ENCODE results near the gene ZNF213. TPM values are rescaled to one million over a fixed set of nuclear protein-coding genes. Genes with fewer than 3 reads are reported as not detected.

Gene ZNF213
- total RNA-seq, 1 donor = 8.0 TPM

DNA sequence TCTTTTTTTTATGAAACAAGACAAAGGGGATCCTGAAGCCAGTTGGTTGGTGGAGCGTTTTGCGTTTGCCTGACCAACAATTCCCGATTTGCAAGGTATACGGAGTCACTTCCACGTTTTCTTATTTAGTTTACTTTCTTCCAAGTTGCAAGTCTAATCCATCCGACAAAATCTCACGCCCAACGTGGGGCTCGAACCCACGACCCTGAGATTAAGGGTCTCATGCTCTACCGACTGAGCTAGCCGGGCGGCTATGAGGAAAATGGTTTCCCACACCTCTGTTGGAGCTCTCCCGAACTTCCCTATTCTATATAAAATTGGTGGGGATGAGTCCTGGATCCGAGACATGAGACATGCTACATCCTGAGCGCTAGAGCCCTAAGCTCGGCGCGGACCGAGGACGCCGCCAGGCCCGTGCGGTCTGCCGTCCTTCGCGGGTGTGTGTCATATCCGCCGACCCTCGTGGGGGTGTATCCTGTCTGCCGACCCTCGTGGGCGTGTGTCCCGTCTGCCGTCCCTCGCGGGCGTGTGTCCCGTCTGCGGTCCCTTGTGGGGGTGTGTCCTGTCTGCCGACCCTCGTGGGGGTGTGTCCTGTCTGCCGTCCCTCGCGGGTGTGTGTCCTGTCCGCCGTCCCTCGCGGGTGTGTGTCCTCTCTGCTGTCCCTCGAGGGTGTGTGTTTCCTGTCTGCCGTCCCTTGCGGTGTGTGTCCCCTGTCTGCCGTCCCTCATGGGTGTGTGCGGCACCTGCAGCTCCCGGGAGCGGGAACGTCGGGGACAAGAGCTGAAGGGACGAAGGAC is 22.6 kb downstream of the ZNF213 start:
- Histone ChIP-seq H4K20me1 (ENCODE audit: insufficient read depth, low read length) (no peaks in the 10 kb centered on the region), H2AFZ (ENCODE audit: low read length) (peak overlapping the region; percentile 86), H3K4me2 (ENCODE audit: insufficient read depth, low read length) (peak overlapping the region; percentile 95), H3K27me3 (ENCODE audit: insufficient read depth, low read length) (no peaks in the 10 kb centered on the region), H3K4me1 (ENCODE audit: insufficient read depth, low read length) (peaks cover 10% of the 10 kb centered on the region), H3K36me3 (ENCODE audit: insufficient read depth, low read length) (no peaks in the 10 kb centered on the region), H3K79me2 (ENCODE audit: insufficient read depth, low read length) (no peaks in the 10 kb centered on the region), H3K9me3 (ENCODE audit: low read depth, low read length) (no peaks in the 10 kb centered on the region), H3K27ac (ENCODE audit: low read depth, low read length) (peak overlapping the region; percentile 28), H3K4me3 (ENCODE audit: insufficient read depth, low read length) (peak overlapping the region; percentile 89)
- TF ChIP-seq CTCF (IDR thresholded peaks at IDR 0.05; ENCODE audit: extremely low read depth, low read depth, low read length) = no peak
- peak; percentile 94 for DNase-seq (ENCODE audit: insufficient read length, low spot score, missing footprints)

GRCh38 chr16:3158026-3158509 is 23.2 kb downstream of the ZNF213 start:
- H4K20me1 ChIP-seq (ENCODE audit: insufficient read depth, low read length) = no peaks in the 10 kb centered on the region
- DNase-seq (ENCODE audit: insufficient read length, low spot score, missing footprints) = peak; percentile 92
- no peak for TF ChIP-seq CTCF (IDR thresholded peaks at IDR 0.05; ENCODE audit: extremely low read depth, low read depth, low read length)

DNA sequence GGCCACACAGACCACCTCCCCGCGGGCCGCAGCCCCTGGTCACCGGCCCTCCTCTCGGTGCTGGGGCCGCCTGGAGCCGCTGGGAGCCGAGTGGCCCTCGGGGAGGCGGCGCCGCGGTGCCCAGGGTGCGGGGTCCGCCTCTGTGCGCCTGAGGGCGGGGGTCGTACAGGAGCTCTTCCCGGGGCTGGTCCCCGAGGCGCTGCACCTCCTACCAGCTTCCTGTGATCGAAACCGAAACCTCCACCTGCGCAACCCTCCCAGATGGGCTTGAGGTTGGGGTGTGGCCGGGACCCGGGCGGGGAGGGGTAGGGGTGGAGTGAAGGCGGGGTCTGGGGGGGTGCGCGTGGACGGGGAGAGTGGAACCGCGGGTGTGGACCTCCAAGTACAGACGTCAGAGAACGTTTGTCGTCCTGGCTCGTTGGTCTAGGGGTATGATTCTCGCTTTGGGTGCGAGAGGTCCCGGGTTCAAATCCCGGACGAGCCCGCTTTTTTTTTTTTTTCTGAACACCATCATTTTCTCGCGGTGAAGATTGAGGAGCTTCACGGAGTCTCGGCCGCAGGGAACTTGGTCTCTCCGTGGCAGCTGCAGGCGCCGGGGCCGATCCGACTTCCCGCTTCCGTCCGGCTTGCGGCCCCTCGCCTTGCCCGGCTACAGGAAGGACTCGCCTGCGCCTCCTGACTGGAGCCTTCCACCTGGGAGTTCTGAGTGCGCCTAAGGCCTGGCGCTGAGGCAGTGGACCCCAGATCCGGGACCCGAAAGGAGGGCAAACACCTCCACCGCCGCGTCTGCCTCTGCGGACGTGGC is 23.9 kb downstream of the ZNF213 start:
- H3K4me3 ChIP-seq (ENCODE audit: insufficient read depth, low read length) = peak overlapping the region; percentile 89
- H2AFZ ChIP-seq (ENCODE audit: low read length) = peak overlapping the region; percentile 98
- no peak for TF ChIP-seq CTCF (IDR thresholded peaks at IDR 0.05; ENCODE audit: extremely low read depth, low read depth, low read length)
- H3K79me2 ChIP-seq (ENCODE audit: insufficient read depth, low read length) = no peaks in the 10 kb centered on the region
- H4K20me1 ChIP-seq (ENCODE audit: insufficient read depth, low read length) = no peaks in the 10 kb centered on the region
- H3K36me3 ChIP-seq (ENCODE audit: insufficient read depth, low read length) = no peaks in the 10 kb centered on the region
- H3K27me3 ChIP-seq (ENCODE audit: insufficient read depth, low read length) = no peaks in the 10 kb centered on the region
- H3K4me1 ChIP-seq (ENCODE audit: insufficient read depth, low read length) = peaks cover 10% of the 10 kb centered on the region
- H3K27ac ChIP-seq (ENCODE audit: low read depth, low read length) = peak overlapping the region; percentile 78
- DNase-seq (ENCODE audit: insufficient read length, low spot score, missing footprints) = peak; percentile 98
- H3K4me2 ChIP-seq (ENCODE audit: insufficient read depth, low read length) = peak overlapping the region; percentile 95
- no peaks in the 10 kb centered on the region for H3K9me3 ChIP-seq (ENCODE audit: low read depth, low read length)

More at GRCh38 chr16:3158026-3158509, 23.2 kb downstream of the ZNF213 start:
- Histone ChIP-seq H3K9me3 (ENCODE audit: low read depth, low read length) (no peaks in the 10 kb centered on the region), H3K4me2 (ENCODE audit: insufficient read depth, low read length) (peak overlapping the region; percentile 95), H3K4me3 (ENCODE audit: insufficient read depth, low read length) (peak overlapping the region; percentile 89), H3K79me2 (ENCODE audit: insufficient read depth, low read length) (no peaks in the 10 kb centered on the region), H2AFZ (ENCODE audit: low read length) (peak overlapping the region; percentile 86), H3K36me3 (ENCODE audit: insufficient read depth, low read length) (no peaks in the 10 kb centered on the region), H3K27me3 (ENCODE audit: insufficient read depth, low read length) (no peaks in the 10 kb centered on the region), H3K27ac (ENCODE audit: low read depth, low read length) (peak overlapping the region; percentile 28), H3K4me1 (ENCODE audit: insufficient read depth, low read length) (peaks cover 10% of the 10 kb centered on the region)

All from osteoblast (primary cell).